Left ventricle myocardium inferior (tissue), 1 donor: Measurements from ENCODE around the gene EP300. TPM values are rescaled to one million over a fixed set of nuclear protein-coding genes. Genes with fewer than 3 reads are reported as not detected.
"Not testable (repeated sequence)": the region's sequence is repeated elsewhere in the genome, so short reads cannot be mapped to it uniquely, and the experiment has no call there.

Source experiments
- DNase-seq: peaks from one replicate; pipeline ENCODE4 v3.0.0-alpha.2; 2020
- H3K27ac ChIP-seq: fragments of 200-600 bp; replicated peaks from 2 replicates; pipeline ENCODE4 v1.8.0; 2021
- H3K27me3 ChIP-seq: fragments of 200-600 bp; 2 replicates; pipeline ENCODE4 v1.8.0; 2021; ENCODE audit warnings: low read depth
- H3K36me3 ChIP-seq: fragments of 200-600 bp; 2 replicates; pipeline ENCODE4 v1.8.0; 2021
- H3K4me1 ChIP-seq: fragments of 200-600 bp; 2 replicates; pipeline ENCODE4 v1.8.0; 2021
- H3K4me3 ChIP-seq: fragments of 200-600 bp; 2 replicates; pipeline ENCODE4 v1.8.0; 2021; ENCODE audit warnings: mild to moderate bottlenecking, moderate library complexity
- H3K9me3 ChIP-seq: fragments of 200-600 bp; replicated peaks from 2 replicates; pipeline ENCODE4 v1.8.0; 2021
- CTCF ChIP-seq: fragments of 200-600 bp; IDR thresholded peaks from 2 replicates; pipeline ENCODE4 v1.8.0; 2021; ENCODE audit warnings: antibody characterized with exemption, mild to moderate bottlenecking, borderline replicate concordance
- intact Hi-C: fragments of 100-400 bp; cut with micrococcal nuclease; formaldehyde crosslinking; loops from one replicate; pipeline ENCODE4 v1.11.0; 2022
- long read RNA-seq: library from polyadenylated mRNA; unstranded; transcript quantifications from one replicate; pipeline ENCODE4 v2.0.0, GENCODE V29; 2021
- total RNA-seq: library from RNA; stranded (reverse); fragmentation: NEBNext Ultra II Directional; extraction: Animal tissue kit (Norgen Biotek cat#: 25700); gene quantifications from one replicate; pipeline ENCODE4 v1.2.1, GENCODE V29; 2021
- donor health status: DM: no; HTN: yes; CAD: no; lungs with severe emphysema.

Gene EP300
- 26.2 TPM for total RNA-seq
- long read RNA-seq, partial matches to known transcripts: 0 of 14 reads
- long read RNA-seq, other reads (novel, unspliced or antisense): 14 of 14 reads

- Histone ChIP-seq H3K36me3 (no peaks in the 10 kb centered on the region), H3K9me3 (no peaks in the 10 kb centered on the region), H3K4me1 (peaks cover 57% of the 10 kb centered on the region), H3K27me3 (no peaks in the 10 kb centered on the region), H3K27ac (peak within 1 kb of the TSS; percentile 100), H3K4me3 (peak within 1 kb of the TSS; percentile 97)
- peak; percentile 58 for TF ChIP-seq CTCF
- peak; percentile 86 for DNase-seq
- intact Hi-C loops: loop anchor here (10.0 kb wide), 1 partner anchor 67 kb away; no protein-coding TSS in a partner anchor
Observed at GRCh38 chr22:41092023-41092817, at the start of gene EP300. Gene EP300, plus strand, starts transcription at chr22:41092592. Its CDS starts 413 bp downstream, at chr22:41093005.

- no peak for TF ChIP-seq CTCF
- intact Hi-C loops: no loop called here
- Histone ChIP-seq H3K27me3 (peaks cover 11% of the 10 kb centered on the region), H3K27ac (no peak overlapping the region), H3K4me1 (peaks cover 8% of the 10 kb centered on the region), H3K4me3 (no peak overlapping the region), H3K36me3 (no peaks in the 10 kb centered on the region), H3K9me3 (no peaks in the 10 kb centered on the region)
- no peak for DNase-seq
Observed at GRCh38 chr22:41043722-41044121, 48.7 kb upstream of the EP300 start.

GRCh38 chr22:41045575-41045974, 46.8 kb upstream of the EP300 start:
- H3K4me3 ChIP-seq, H3K9me3 ChIP-seq, DNase-seq, H3K27ac ChIP-seq, H3K36me3 ChIP-seq, intact Hi-C loops: not testable (repeated sequence)
- Histone ChIP-seq H3K27me3 (peaks cover 11% of the 10 kb centered on the region), H3K4me1 (peaks cover 13% of the 10 kb centered on the region)

GRCh38 chr22:41047801-41048211, 44.6 kb upstream of the EP300 start:
- TF ChIP-seq CTCF: no peak
- Histone ChIP-seq H3K27ac (no peak overlapping the region), H3K4me1 (peaks cover 13% of the 10 kb centered on the region), H3K27me3 (peaks cover 8% of the 10 kb centered on the region), H3K9me3 (no peaks in the 10 kb centered on the region), H3K4me3 (no peak overlapping the region), H3K36me3 (no peaks in the 10 kb centered on the region)
- no peak for DNase-seq
- intact Hi-C loops: no loop called here

- DNase-seq, H3K9me3 ChIP-seq, H3K27me3 ChIP-seq, intact Hi-C loops, H3K36me3 ChIP-seq: not testable (repeated sequence)
- H3K4me1 ChIP-seq: peaks cover 13% of the 10 kb centered on the region
- H3K27ac ChIP-seq: peak overlapping the region; percentile 69
- peak overlapping the region; percentile 50 for H3K4me3 ChIP-seq
Observed at GRCh38 chr22:41048345-41048744, 44.0 kb upstream of the EP300 start.

GRCh38 chr22:41048791-41049717, 43.3 kb upstream of the EP300 start:
- peak; percentile 77 for DNase-seq
- H3K36me3 ChIP-seq: no peaks in the 10 kb centered on the region
- H3K9me3 ChIP-seq: no peaks in the 10 kb centered on the region
- peak overlapping the region; percentile 50 for H3K4me3 ChIP-seq
- H3K27me3 ChIP-seq: no peaks in the 10 kb centered on the region
- no peak for TF ChIP-seq CTCF
- peak overlapping the region; percentile 69 for H3K27ac ChIP-seq
- H3K4me1 ChIP-seq: peaks cover 13% of the 10 kb centered on the region
- intact Hi-C loops: no loop called here

- DNase-seq, intact Hi-C loops, H3K9me3 ChIP-seq, H3K27me3 ChIP-seq, H3K36me3 ChIP-seq, H3K4me3 ChIP-seq: not testable (repeated sequence)
- H3K4me1 ChIP-seq: peaks cover 13% of the 10 kb centered on the region
- peak overlapping the region; percentile 69 for H3K27ac ChIP-seq
Observed at GRCh38 chr22:41049795-41050194, 42.6 kb upstream of the EP300 start.
